HFF-Myc (cell line): ENCODE measurements around the gene HOXD9.

Source experiments
- DNase-seq: peaks from one replicate; pipeline ENCODE4 v3.0.0-alpha.2; 2011; ENCODE audit warnings: low read depth; ENCODE audit errors: extremely low read depth
- H3K4me3 ChIP-seq: replicated peaks from 2 replicates; pipeline ENCODE4 v1.5.1; 2011; ENCODE audit warnings: low read depth, mild to moderate bottlenecking, control low read depth, low read length
- CTCF ChIP-seq: IDR thresholded peaks from 2 replicates; pipeline ENCODE4 v1.5.1; 2012; ENCODE audit warnings: mild to moderate bottlenecking, low read depth, low read length, control low read depth; ENCODE audit errors: missing control alignments

The HOXD9 gene

GRCh38 chr2:176172007-176172894, 49.7 kb downstream of the HOXD9 start:
- no peak overlapping the region for H3K4me3 ChIP-seq
- no peak for DNase-seq
- no peak for TF ChIP-seq CTCF

- H3K4me3 ChIP-seq: no peak overlapping the region
- no peak for DNase-seq
- no peak for TF ChIP-seq CTCF
Measured at GRCh38 chr2:176172895-176173566, 50.5 kb downstream of the HOXD9 start.

- no peak for TF ChIP-seq CTCF
- no peak for DNase-seq
- no peak overlapping the region for H3K4me3 ChIP-seq
Measured at GRCh38 chr2:176173567-176174381, 51.3 kb downstream of the HOXD9 start.

- no peak overlapping the region for H3K4me3 ChIP-seq
- DNase-seq: no peak
Measured at GRCh38 chr2:176174382-176174823, 51.9 kb downstream of the HOXD9 start.

More at GRCh38 chr2:176174382-176174823, 51.9 kb downstream of the HOXD9 start:
- no peak for TF ChIP-seq CTCF
